Lung (tissue), 12 donors: Measurements from ENCODE around the gene TMEM184A. TPM values are rescaled to one million over a fixed set of nuclear protein-coding genes. Genes with fewer than 3 reads are reported as not detected.

ENCODE experiments used
- ATAC-seq: fragments of 200-7000 bp; cut with Tn5 transposase; one replicate; pipeline ENCODE4 v1.9.1; 2020; ENCODE audit warnings: moderate number of reproducible peaks; ENCODE audit not compliant: insufficient read depth, low FRiP score
- DNase-seq, 3 donors: peaks; one replicate each; pipeline ENCODE4 v3.0.0-alpha.2; 2013 to 2017
- H3K27ac ChIP-seq, 2 donors: one replicate each; pipeline ENCODE4 v1.5.1; 2013; ENCODE audit warnings: mild to moderate bottlenecking in 2 of 2, moderate library complexity in 2 of 2, control low read depth in 1 of 2, inconsistent platforms in 1 of 2, low read depth in 1 of 2, low read length in 1 of 2
- H3K27me3 ChIP-seq, 3 donors: one replicate each; pipeline ENCODE4 v1.5.1; 2013; ENCODE audit warnings: low read length in 2 of 3; ENCODE audit not compliant: control insufficient read depth in 3 of 3, insufficient read depth in 3 of 3
- H3K36me3 ChIP-seq, 4 donors: one replicate each; pipeline ENCODE4 v1.5.1; 2013; ENCODE audit warnings: low read length in 4 of 4, mild to moderate bottlenecking in 1 of 4, moderate library complexity in 1 of 4; ENCODE audit not compliant: control insufficient read depth in 4 of 4, insufficient read depth in 4 of 4
- H3K4me1 ChIP-seq, 5 donors: one replicate each; pipeline ENCODE4 v1.5.1; 2013; ENCODE audit warnings: low read length in 5 of 5, mild to moderate bottlenecking in 2 of 5, moderate library complexity in 1 of 5; ENCODE audit not compliant: control insufficient read depth in 5 of 5, insufficient read depth in 5 of 5
- H3K4me3 ChIP-seq: one replicate; pipeline ENCODE4 v1.5.1; 2013; ENCODE audit warnings: mild to moderate bottlenecking, control low read depth, moderate library complexity
- H3K9ac ChIP-seq, 2 donors: one replicate each; pipeline ENCODE4 v1.5.1; 2013; ENCODE audit warnings: low read length in 2 of 2, control low read depth in 1 of 2; ENCODE audit not compliant: insufficient read depth in 1 of 2
- H3K9me3 ChIP-seq, 4 donors: one replicate each; pipeline ENCODE4 v1.5.1; 2013; ENCODE audit warnings: low read length in 3 of 4, mild to moderate bottlenecking in 1 of 4, moderate library complexity in 1 of 4; ENCODE audit not compliant: control insufficient read depth in 4 of 4, insufficient read depth in 3 of 4
- WGBS, 2 donors: extraction: QIAGEN DNeasy Blood & Tissue Kit; methylation state at CpG; one replicate each; pipeline ENCODE4 v1.1.7; 2013; 5-methylcytosine and 5-hydroxymethylcytosine counted together
- polyA plus RNA-seq, 2 donors: library from polyadenylated mRNA; stranded (reverse); fragments of 200-250 nt; gene quantifications; one replicate each; pipeline ENCODE4 v1.2.1, GENCODE V29; 2013
- total RNA-seq, 2 donors: library from RNA; depleted of rRNA in 1 of 2; stranded (reverse); fragments of >200 nt in 1 of 2; gene quantifications; one replicate each; pipeline ENCODE4 v1.2.1, GENCODE V29; 2014 to 2021
- TF ChIP-seq, protein P1 (sequence below): IDR thresholded peaks from 2 replicates; pipeline ENCODE4 v1.5.1; 2012; ENCODE audit warnings: mild to moderate bottlenecking; ENCODE audit errors: control extremely low read depth, extremely low read depth
- donor health status: control.
- donor health status: control.
- donor health status: Bipolar disorder and iron deficiency.
- donor health status: healthy.
- donor health status: DM: yes; HTN: yes; CAD: no.

TMEM184A gene
- total and polyA plus RNA-seq, 4 donors = 1.8 to 11.8 (median 8.3) TPM

- TF ChIP-seq, protein P1, sequence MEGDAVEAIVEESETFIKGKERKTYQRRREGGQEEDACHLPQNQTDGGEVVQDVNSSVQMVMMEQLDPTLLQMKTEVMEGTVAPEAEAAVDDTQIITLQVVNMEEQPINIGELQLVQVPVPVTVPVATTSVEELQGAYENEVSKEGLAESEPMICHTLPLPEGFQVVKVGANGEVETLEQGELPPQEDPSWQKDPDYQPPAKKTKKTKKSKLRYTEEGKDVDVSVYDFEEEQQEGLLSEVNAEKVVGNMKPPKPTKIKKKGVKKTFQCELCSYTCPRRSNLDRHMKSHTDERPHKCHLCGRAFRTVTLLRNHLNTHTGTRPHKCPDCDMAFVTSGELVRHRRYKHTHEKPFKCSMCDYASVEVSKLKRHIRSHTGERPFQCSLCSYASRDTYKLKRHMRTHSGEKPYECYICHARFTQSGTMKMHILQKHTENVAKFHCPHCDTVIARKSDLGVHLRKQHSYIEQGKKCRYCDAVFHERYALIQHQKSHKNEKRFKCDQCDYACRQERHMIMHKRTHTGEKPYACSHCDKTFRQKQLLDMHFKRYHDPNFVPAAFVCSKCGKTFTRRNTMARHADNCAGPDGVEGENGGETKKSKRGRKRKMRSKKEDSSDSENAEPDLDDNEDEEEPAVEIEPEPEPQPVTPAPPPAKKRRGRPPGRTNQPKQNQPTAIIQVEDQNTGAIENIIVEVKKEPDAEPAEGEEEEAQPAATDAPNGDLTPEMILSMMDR = no peak
- 48 to 72% methylated on average over 4 of the region's 4 CpGs for WGBS, 2 donors
- Histone ChIP-seq H3K36me3 (no peaks in the 10 kb centered on the region), H3K4me3 (no peak overlapping the region), H3K27me3 (no peaks in the 10 kb centered on the region), H3K9me3 (peaks cover 0 to 5% (median 0%) of the 10 kb centered on the region in 4 donors), H3K4me1 (peaks cover 0 to 2% (median 0%) of the 10 kb centered on the region in 5 donors), H3K27ac (no peak overlapping the region), H3K9ac (no peak overlapping the region)
- DNase-seq (no peak), ATAC-seq (no peak)
Measured at GRCh38 chr7:1514995-1515401, 41.0 kb downstream of the TMEM184A start.

GRCh38 chr7:1514407-1514806 lies 41.6 kb downstream of the TMEM184A start:
- no peak overlapping the region for H3K9ac ChIP-seq
- H3K36me3 ChIP-seq = no peaks in the 10 kb centered on the region

DNA sequence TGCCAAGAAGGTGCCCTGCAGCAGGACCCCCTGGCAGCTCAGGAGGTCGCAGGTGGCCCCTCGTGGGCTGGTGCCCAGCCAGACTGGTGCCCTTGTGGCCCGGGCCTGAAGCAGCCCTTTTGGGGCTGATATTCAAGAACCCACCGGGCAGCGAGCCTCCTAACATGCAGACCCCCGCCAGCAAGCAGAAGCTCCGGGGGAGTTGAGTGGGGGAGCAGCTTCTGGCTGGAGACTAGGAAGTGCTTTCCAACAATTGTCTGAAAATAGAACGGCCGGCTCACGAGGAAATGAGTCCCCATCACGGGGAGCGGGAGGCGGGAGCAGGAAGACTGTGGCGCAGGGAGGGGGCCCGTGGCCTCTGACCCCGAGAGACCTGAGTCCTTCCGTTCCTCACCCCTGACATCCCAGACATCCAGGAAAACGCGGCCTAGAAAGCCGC lies 42.3 kb downstream of the TMEM184A start:
- H3K4me1 ChIP-seq = peaks cover 0 to 2% (median 0%) of the 10 kb centered on the region in 5 donors
- TF ChIP-seq, protein P1 = no peak
- peak in 1 of 3 donors; percentile 47 for DNase-seq
- no peak overlapping the region for H3K9ac ChIP-seq
- peaks cover 0 to 2% (median 0%) of the 10 kb centered on the region in 4 donors for H3K9me3 ChIP-seq
- H3K27me3 ChIP-seq = no peaks in the 10 kb centered on the region
- 15 to 33% methylated on average over 20 of the region's 20 CpGs for WGBS, 2 donors
- peak overlapping the region; percentile 85 to 99 for H3K27ac ChIP-seq
- no peak overlapping the region for H3K4me3 ChIP-seq
- no peaks in the 10 kb centered on the region for H3K36me3 ChIP-seq
- no peak for ATAC-seq

More at GRCh38 chr7:1514407-1514806, 41.6 kb downstream of the TMEM184A start:
- DNase-seq (no peak), ATAC-seq (no peak)
- Histone ChIP-seq H3K4me3 (no peak overlapping the region), H3K27ac (no peak overlapping the region), H3K9me3 (peaks cover 0 to 5% (median 0%) of the 10 kb centered on the region in 4 donors), H3K27me3 (no peaks in the 10 kb centered on the region), H3K4me1 (peaks cover 0 to 2% (median 0%) of the 10 kb centered on the region in 5 donors)
- TF ChIP-seq, protein P1 = no peak
- WGBS, 2 donors = 79 to 83% methylated on average over 12 of the region's 12 CpGs
